GM12878 (cell line): ENCODE data around the gene BMI1. TPM values are rescaled to one million over a fixed set of nuclear protein-coding genes. Genes with fewer than 3 reads are reported as not detected.
A peak's percentile ranks its signal among the peaks of the same experiment; 100 is the strongest.

Experiments used
- ATF7 ChIP-seq: fragments of 450-650 bp; IDR thresholded peaks from 2 replicates; pipeline ENCODE4 v1.6.1; 2016; ENCODE audit warnings: low read depth, mild to moderate bottlenecking
- CBX5 ChIP-seq: sonication (generic); IDR thresholded peaks from 2 replicates; pipeline ENCODE4 v1.6.1; 2016; ENCODE audit warnings: low read depth, moderate library complexity, mild to moderate bottlenecking, inconsistent platforms
- EP300 ChIP-seq, 2 experiments: fragments of 150-350 bp in 1 of 2; IDR thresholded peaks; 2 replicates each; pipeline ENCODE4 v1.6.1; 2011 to 2012; ENCODE audit warnings: low read depth in 2 of 2, low read length in 2 of 2, borderline replicate concordance in 1 of 2, improper control_type of control experiment in 1 of 2, inconsistent platforms in 1 of 2; ENCODE audit not compliant: control insufficient read depth in 1 of 2
- JUND ChIP-seq: IDR thresholded peaks from 2 replicates; pipeline ENCODE4 v1.6.1; 2012; ENCODE audit warnings: low read depth, mild to moderate bottlenecking, low read length, improper control_type of control experiment, moderate library complexity
- MEF2B ChIP-seq: fragments of 450-650 bp; IDR thresholded peaks from 2 replicates; pipeline ENCODE4 v1.6.1; 2018; ENCODE audit warnings: mild to moderate bottlenecking, moderate library complexity; ENCODE audit not compliant: partially characterized antibody, poor library complexity, severe bottlenecking
- NFIC ChIP-seq: IDR thresholded peaks from 2 replicates; pipeline ENCODE4 v1.6.1; 2012; ENCODE audit warnings: low read depth, mild to moderate bottlenecking, inconsistent platforms, low read length, moderate library complexity
- PAX5 ChIP-seq: IDR thresholded peaks from 2 replicates; pipeline ENCODE4 v1.6.1; 2011; ENCODE audit warnings: low read depth, low read length, borderline replicate concordance
- POLR2AphosphoS5 ChIP-seq: IDR thresholded peaks from 2 replicates; pipeline ENCODE4 v1.6.1; 2011; ENCODE audit warnings: mild to moderate bottlenecking, low read length, inconsistent platforms
- RFX5 ChIP-seq: IDR thresholded peaks from 2 replicates; pipeline ENCODE4 v1.6.1; 2011; ENCODE audit warnings: low read depth, low read length, improper control_type of control experiment
- YY1 ChIP-seq: IDR thresholded peaks from 2 replicates; pipeline ENCODE4 v1.6.1; 2011; ENCODE audit warnings: low read depth, mild to moderate bottlenecking, low read length
- polyA plus RNA-seq, 11 experiments: library from polyadenylated mRNA; depleted of rRNA in 4 of 11; unstranded in 6 of 11; stranded (reverse) in 5 of 11; fragments of >200 nt; fragmentation: Nextera tagmentation in 4 of 11; fragmentation: Illumina TruSeq in 1 of 11; extraction: Ambion mirVana in 4 of 11; extraction: Trizol in 1 of 11; gene quantifications; 1 replicate in 1 of 11; 2 replicates in 10 of 11; pipeline versions ENCODE4 v1.2.1 to v1.2.3, GENCODE V29; 2011 to 2016; ENCODE audit warnings: inconsistent platforms in 2 of 11, missing spikeins in 2 of 11, low read depth in 1 of 11
- total RNA-seq, 4 experiments: library from RNA; depleted of rRNA in 3 of 4; stranded (reverse); fragments of >200 nt in 3 of 4; fragmentation: Illumina TruSeq in 1 of 4; extraction: Trizol in 1 of 4; gene quantifications; 2 replicates each; pipeline versions ENCODE4 v1.2.1 to v1.2.3, GENCODE V29; 2013 to 2021
- TF ChIP-seq, protein P1 (sequence below): fragments of 450-650 bp; IDR thresholded peaks from 2 replicates; pipeline ENCODE4 v1.6.1; 2017; ENCODE audit warnings: borderline replicate concordance
- TF ChIP-seq, protein P2 (sequence below): fragments of 450-650 bp; formaldehyde crosslinking; IDR thresholded peaks from 2 replicates; pipeline ENCODE4 v1.4.0; 2020; ENCODE audit warnings: mild to moderate bottlenecking, moderate library complexity
- TF ChIP-seq, protein P3 (sequence below): IDR thresholded peaks from 2 replicates; pipeline ENCODE4 v1.6.1; 2012; ENCODE audit warnings: low read depth, low read length, improper control_type of control experiment
- TF ChIP-seq, protein P4 (sequence below): IDR thresholded peaks from 2 replicates; pipeline ENCODE4 v1.6.1; 2012; ENCODE audit warnings: improper control_type of control experiment, low read depth, low read length; ENCODE audit not compliant: insufficient replicate concordance
- TF ChIP-seq, protein P5 (sequence below): fragments of 450-650 bp; IDR thresholded peaks from 2 replicates; pipeline ENCODE4 v1.6.1; 2014; ENCODE audit warnings: mild to moderate bottlenecking

The BMI1 gene
- total and polyA plus RNA-seq, 10 of the 15 experiments (the other 5 are each of a cell fraction or from before 2014, with no cell fraction given) = 8.0 to 49.7 (median 25.8) TPM

DNA sequence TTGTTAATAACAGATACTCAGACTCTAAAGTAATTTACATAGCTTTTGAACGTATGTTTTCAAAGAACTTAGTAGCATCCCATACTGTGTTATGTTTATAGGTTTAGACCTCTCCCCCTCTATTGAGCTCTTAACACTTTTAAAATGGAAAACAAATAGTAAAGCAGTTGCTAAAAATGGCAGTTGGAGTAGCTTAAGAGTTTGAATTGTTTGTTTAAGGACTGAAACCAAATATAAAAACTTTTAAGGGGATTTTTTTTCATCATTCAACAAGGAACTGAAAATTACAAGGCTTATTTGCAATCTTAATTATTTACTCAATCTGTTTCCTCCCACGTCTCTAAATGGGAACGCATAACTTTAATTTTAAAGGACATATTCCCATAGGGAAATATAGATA, 22.8 kb downstream of the BMI1 start (continued):
- TF ChIP-seq POLR2AphosphoS5 (no peak), EP300 (IDR thresholded peaks at IDR 0.05; ENCODE audit: borderline replicate concordance in 1 of 2, control insufficient read depth in 1 of 2, low read depth in 2 of 2, low read length in 2 of 2) (0 out of 4 replicates have a peak, but pooled peaks have one; percentile 33 to 34), CBX5 (0 out of 2 replicates have a peak, but pooled peaks have one; percentile 16), PAX5 (no peak), RFX5 (no peak), MEF2B (peak; percentile 70), JUND (no peak), YY1 (no peak), NFIC (peak; percentile 63; the same call in 1 of the 2 replicates), ATF7 (no peak)
- TF ChIP-seq, protein P1, sequence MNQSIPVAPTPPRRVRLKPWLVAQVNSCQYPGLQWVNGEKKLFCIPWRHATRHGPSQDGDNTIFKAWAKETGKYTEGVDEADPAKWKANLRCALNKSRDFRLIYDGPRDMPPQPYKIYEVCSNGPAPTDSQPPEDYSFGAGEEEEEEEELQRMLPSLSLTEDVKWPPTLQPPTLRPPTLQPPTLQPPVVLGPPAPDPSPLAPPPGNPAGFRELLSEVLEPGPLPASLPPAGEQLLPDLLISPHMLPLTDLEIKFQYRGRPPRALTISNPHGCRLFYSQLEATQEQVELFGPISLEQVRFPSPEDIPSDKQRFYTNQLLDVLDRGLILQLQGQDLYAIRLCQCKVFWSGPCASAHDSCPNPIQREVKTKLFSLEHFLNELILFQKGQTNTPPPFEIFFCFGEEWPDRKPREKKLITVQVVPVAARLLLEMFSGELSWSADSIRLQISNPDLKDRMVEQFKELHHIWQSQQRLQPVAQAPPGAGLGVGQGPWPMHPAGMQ = no peak
- TF ChIP-seq, protein P2, sequence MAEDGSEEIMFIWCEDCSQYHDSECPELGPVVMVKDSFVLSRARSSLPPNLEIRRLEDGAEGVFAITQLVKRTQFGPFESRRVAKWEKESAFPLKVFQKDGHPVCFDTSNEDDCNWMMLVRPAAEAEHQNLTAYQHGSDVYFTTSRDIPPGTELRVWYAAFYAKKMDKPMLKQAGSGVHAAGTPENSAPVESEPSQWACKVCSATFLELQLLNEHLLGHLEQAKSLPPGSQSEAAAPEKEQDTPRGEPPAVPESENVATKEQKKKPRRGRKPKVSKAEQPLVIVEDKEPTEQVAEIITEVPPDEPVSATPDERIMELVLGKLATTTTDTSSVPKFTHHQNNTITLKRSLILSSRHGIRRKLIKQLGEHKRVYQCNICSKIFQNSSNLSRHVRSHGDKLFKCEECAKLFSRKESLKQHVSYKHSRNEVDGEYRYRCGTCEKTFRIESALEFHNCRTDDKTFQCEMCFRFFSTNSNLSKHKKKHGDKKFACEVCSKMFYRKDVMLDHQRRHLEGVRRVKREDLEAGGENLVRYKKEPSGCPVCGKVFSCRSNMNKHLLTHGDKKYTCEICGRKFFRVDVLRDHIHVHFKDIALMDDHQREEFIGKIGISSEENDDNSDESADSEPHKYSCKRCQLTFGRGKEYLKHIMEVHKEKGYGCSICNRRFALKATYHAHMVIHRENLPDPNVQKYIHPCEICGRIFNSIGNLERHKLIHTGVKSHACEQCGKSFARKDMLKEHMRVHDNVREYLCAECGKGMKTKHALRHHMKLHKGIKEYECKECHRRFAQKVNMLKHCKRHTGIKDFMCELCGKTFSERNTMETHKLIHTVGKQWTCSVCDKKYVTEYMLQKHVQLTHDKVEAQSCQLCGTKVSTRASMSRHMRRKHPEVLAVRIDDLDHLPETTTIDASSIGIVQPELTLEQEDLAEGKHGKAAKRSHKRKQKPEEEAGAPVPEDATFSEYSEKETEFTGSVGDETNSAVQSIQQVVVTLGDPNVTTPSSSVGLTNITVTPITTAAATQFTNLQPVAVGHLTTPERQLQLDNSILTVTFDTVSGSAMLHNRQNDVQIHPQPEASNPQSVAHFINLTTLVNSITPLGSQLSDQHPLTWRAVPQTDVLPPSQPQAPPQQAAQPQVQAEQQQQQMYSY = no peak
- TF ChIP-seq, protein P3, sequence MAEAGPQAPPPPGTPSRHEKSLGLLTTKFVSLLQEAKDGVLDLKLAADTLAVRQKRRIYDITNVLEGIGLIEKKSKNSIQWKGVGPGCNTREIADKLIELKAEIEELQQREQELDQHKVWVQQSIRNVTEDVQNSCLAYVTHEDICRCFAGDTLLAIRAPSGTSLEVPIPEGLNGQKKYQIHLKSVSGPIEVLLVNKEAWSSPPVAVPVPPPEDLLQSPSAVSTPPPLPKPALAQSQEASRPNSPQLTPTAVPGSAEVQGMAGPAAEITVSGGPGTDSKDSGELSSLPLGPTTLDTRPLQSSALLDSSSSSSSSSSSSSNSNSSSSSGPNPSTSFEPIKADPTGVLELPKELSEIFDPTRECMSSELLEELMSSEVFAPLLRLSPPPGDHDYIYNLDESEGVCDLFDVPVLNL = no peak
- TF ChIP-seq, protein P4, sequence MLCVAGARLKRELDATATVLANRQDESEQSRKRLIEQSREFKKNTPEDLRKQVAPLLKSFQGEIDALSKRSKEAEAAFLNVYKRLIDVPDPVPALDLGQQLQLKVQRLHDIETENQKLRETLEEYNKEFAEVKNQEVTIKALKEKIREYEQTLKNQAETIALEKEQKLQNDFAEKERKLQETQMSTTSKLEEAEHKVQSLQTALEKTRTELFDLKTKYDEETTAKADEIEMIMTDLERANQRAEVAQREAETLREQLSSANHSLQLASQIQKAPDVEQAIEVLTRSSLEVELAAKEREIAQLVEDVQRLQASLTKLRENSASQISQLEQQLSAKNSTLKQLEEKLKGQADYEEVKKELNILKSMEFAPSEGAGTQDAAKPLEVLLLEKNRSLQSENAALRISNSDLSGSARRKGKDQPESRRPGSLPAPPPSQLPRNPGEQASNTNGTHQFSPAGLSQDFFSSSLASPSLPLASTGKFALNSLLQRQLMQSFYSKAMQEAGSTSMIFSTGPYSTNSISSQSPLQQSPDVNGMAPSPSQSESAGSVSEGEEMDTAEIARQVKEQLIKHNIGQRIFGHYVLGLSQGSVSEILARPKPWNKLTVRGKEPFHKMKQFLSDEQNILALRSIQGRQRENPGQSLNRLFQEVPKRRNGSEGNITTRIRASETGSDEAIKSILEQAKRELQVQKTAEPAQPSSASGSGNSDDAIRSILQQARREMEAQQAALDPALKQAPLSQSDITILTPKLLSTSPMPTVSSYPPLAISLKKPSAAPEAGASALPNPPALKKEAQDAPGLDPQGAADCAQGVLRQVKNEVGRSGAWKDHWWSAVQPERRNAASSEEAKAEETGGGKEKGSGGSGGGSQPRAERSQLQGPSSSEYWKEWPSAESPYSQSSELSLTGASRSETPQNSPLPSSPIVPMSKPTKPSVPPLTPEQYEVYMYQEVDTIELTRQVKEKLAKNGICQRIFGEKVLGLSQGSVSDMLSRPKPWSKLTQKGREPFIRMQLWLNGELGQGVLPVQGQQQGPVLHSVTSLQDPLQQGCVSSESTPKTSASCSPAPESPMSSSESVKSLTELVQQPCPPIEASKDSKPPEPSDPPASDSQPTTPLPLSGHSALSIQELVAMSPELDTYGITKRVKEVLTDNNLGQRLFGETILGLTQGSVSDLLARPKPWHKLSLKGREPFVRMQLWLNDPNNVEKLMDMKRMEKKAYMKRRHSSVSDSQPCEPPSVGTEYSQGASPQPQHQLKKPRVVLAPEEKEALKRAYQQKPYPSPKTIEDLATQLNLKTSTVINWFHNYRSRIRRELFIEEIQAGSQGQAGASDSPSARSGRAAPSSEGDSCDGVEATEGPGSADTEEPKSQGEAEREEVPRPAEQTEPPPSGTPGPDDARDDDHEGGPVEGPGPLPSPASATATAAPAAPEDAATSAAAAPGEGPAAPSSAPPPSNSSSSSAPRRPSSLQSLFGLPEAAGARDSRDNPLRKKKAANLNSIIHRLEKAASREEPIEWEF = no peak
- TF ChIP-seq, protein P5, sequence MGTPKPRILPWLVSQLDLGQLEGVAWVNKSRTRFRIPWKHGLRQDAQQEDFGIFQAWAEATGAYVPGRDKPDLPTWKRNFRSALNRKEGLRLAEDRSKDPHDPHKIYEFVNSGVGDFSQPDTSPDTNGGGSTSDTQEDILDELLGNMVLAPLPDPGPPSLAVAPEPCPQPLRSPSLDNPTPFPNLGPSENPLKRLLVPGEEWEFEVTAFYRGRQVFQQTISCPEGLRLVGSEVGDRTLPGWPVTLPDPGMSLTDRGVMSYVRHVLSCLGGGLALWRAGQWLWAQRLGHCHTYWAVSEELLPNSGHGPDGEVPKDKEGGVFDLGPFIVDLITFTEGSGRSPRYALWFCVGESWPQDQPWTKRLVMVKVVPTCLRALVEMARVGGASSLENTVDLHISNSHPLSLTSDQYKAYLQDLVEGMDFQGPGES = no peak
